ENCODE results near the gene PMIS2.

DNA sequence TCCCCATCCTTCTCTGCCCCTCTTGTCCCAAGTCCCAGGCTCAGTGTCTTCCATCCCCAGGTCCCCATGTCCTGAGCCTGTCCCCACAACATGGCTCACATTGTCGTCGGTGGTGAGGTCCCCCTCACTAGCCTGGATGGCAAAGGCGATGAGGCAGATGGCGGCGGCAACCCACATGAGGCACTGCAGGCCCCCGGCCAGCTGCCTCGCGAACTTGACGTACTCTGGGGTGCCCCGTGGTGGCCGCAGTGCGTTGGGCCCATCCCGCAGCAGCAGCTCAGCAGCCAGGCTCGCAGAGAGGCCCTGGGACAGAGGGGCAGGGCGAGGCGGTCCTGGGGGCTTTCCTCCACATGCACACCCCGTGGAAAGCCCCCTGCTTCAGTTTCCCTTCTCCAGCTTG, 23.6 kb upstream of the PMIS2 start:
- TF ChIP-seq, protein P1, sequence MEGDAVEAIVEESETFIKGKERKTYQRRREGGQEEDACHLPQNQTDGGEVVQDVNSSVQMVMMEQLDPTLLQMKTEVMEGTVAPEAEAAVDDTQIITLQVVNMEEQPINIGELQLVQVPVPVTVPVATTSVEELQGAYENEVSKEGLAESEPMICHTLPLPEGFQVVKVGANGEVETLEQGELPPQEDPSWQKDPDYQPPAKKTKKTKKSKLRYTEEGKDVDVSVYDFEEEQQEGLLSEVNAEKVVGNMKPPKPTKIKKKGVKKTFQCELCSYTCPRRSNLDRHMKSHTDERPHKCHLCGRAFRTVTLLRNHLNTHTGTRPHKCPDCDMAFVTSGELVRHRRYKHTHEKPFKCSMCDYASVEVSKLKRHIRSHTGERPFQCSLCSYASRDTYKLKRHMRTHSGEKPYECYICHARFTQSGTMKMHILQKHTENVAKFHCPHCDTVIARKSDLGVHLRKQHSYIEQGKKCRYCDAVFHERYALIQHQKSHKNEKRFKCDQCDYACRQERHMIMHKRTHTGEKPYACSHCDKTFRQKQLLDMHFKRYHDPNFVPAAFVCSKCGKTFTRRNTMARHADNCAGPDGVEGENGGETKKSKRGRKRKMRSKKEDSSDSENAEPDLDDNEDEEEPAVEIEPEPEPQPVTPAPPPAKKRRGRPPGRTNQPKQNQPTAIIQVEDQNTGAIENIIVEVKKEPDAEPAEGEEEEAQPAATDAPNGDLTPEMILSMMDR (IDR thresholded peaks at IDR 0.05) = no peak
- no peak for TF ChIP-seq POLR2A (IDR thresholded peaks at IDR 0.05)
